Upper lobe of left lung (tissue), 6 donors: ENCODE measurements around the gene SEMA3A. TPM values are rescaled to one million over a fixed set of nuclear protein-coding genes. Genes with fewer than 3 reads are reported as not detected.

Experiments
- ATAC-seq, 2 donors: fragments of 200-7000 bp; cut with Tn5 transposase; one replicate each; pipeline ENCODE4 v1.9.1; 2022; ENCODE audit warnings: mild to moderate bottlenecking in 2 of 2, moderate library complexity in 2 of 2; ENCODE audit not compliant: low FRiP score in 2 of 2
- DNase-seq, 2 donors: peaks; one replicate each; pipeline ENCODE4 v3.0.0-alpha.2; 2019 to 2020
- H3K27ac ChIP-seq, 4 donors: fragments of 200-600 bp; sonication (generic); one replicate each; pipeline ENCODE4 v1.5.1; 2016 to 2019
- H3K27me3 ChIP-seq, 4 donors: fragments of 200-600 bp; sonication (generic); one replicate each; pipeline ENCODE4 v1.5.1; 2017 to 2019
- H3K36me3 ChIP-seq, 4 donors: fragments of 200-600 bp; sonication (generic); one replicate each; pipeline ENCODE4 v1.5.1; 2016 to 2019
- H3K4me1 ChIP-seq, 4 donors: fragments of 200-600 bp; sonication (generic); one replicate each; pipeline ENCODE4 v1.5.1; 2018 to 2019
- H3K4me3 ChIP-seq, 4 donors: fragments of 200-600 bp; sonication (generic); one replicate each; pipeline ENCODE4 v1.5.1; 2017 to 2019; ENCODE audit warnings: mild to moderate bottlenecking in 2 of 4, moderate library complexity in 1 of 4
- H3K9me3 ChIP-seq, 4 donors: fragments of 200-600 bp; sonication (generic); one replicate each; pipeline ENCODE4 v1.5.1; 2018 to 2019
- CTCF ChIP-seq, 6 experiments: fragments of 450-650 bp in 4 of 6; fragments of 200-600 bp in 2 of 6; sonication (generic) in 2 of 6; IDR thresholded peaks; one replicate each; pipeline ENCODE4 v1.5.1; 2016 to 2019; ENCODE audit warnings: antibody characterized with exemption in 6 of 6
- EP300 ChIP-seq, 4 donors: sonication (generic); formaldehyde crosslinking; IDR thresholded peaks; one replicate each; pipeline ENCODE4 v1.5.1; 2017; ENCODE audit warnings: antibody characterized with exemption in 4 of 4, control low read depth in 2 of 4
- POLR2A ChIP-seq, 4 donors: fragments of 450-650 bp; IDR thresholded peaks; one replicate each; pipeline ENCODE4 v1.5.1; 2016 to 2017; ENCODE audit warnings: antibody characterized with exemption in 4 of 4, mild to moderate bottlenecking in 2 of 4
- POLR2AphosphoS5 ChIP-seq, 2 donors: sonication (generic); formaldehyde crosslinking; IDR thresholded peaks; one replicate each; pipeline ENCODE4 v1.5.1; 2017; ENCODE audit warnings: antibody characterized with exemption in 2 of 2
- WGBS, 2 donors: methylation state at CpG; one replicate each; pipeline ENCODE4 v1.1.5; 2017 to 2018; 5-methylcytosine and 5-hydroxymethylcytosine counted together
- total RNA-seq, 6 donors: library from RNA; depleted of rRNA in 4 of 6; stranded (reverse); fragments of >200 nt in 4 of 6; gene quantifications; one replicate each; pipeline versions ENCODE4 v1.1.0 to v1.2.1, GENCODE V29; 2016 to 2021
- donor health status: DM: no; HTN: no; CAD: no; lungs with moderate emphysema.
- donor health status: DM: no; HTN: yes; CAD: no; lungs with severe emphysema.

Gene SEMA3A
- total RNA-seq, 6 donors from 2014 or later, result 1.0 to 8.8 (median 3.1) TPM

GRCh38 chr7:84195295-84196060 lies 889 bp upstream of the SEMA3A start:
- DNase-seq, result no peak
- Histone ChIP-seq H3K4me3 (peak overlapping the region in 3 of 4 donors; percentile 31 to 53 (median 52)), H3K27ac (peak overlapping the region; percentile 10 to 50 (median 39)), H3K4me1 (peaks cover 0 to 6% (median 4%) of the 10 kb centered on the region in 4 donors), H3K36me3 (no peaks in the 10 kb centered on the region), H3K27me3 (no peaks in the 10 kb centered on the region), H3K9me3 (no peaks in the 10 kb centered on the region)
- TF ChIP-seq CTCF (IDR thresholded peaks at IDR 0.05) (no peak), EP300 (IDR thresholded peaks at IDR 0.05) (no peak), POLR2A (IDR thresholded peaks at IDR 0.05) (no peak), POLR2AphosphoS5 (IDR thresholded peaks at IDR 0.05) (no peak)
- ATAC-seq, result peak in 1 of 2 donors; percentile 23
- WGBS, 2 donors, result 33 to 34% methylated on average over 6 of the region's 6 CpGs

- DNase-seq (no peak), ATAC-seq (no peak)
- H3K4me1 ChIP-seq, result peaks cover 0 to 6% (median 4%) of the 10 kb centered on the region in 4 donors
- no peaks in the 10 kb centered on the region for H3K36me3 ChIP-seq
- H3K27me3 ChIP-seq, result no peaks in the 10 kb centered on the region
- no peaks in the 10 kb centered on the region for H3K9me3 ChIP-seq
- WGBS, 2 donors, result 48 to 69% methylated on average over 1 of the region's 1 CpG
- peak overlapping the region in 3 of 4 donors; percentile 31 to 53 (median 52) for H3K4me3 ChIP-seq
- H3K27ac ChIP-seq, result peak overlapping the region in 1 of 4 donors; percentile 42
- TF ChIP-seq EP300 (IDR thresholded peaks at IDR 0.05), result no peak
- no peak for TF ChIP-seq POLR2AphosphoS5 (IDR thresholded peaks at IDR 0.05)
- no peak for TF ChIP-seq POLR2A (IDR thresholded peaks at IDR 0.05)
- TF ChIP-seq CTCF (IDR thresholded peaks at IDR 0.05), result no peak
Observed at GRCh38 chr7:84193747-84194146, 842 bp downstream of the SEMA3A start.

GRCh38 chr7:84191842-84192241 lies 2.7 kb downstream of the SEMA3A start:
- Histone ChIP-seq H3K4me1 (peaks cover 0 to 10% (median 5%) of the 10 kb centered on the region in 4 donors), H3K4me3 (peak overlapping the region in 1 of 4 donors; percentile 9), H3K9me3 (no peaks in the 10 kb centered on the region), H3K27ac (peak overlapping the region in 2 of 4 donors; percentile 42 to 48), H3K27me3 (no peaks in the 10 kb centered on the region), H3K36me3 (no peaks in the 10 kb centered on the region)
- ATAC-seq, result no peak
- TF ChIP-seq EP300 (IDR thresholded peaks at IDR 0.05) (no peak), POLR2A (IDR thresholded peaks at IDR 0.05) (no peak), CTCF (IDR thresholded peaks at IDR 0.05) (no peak), POLR2AphosphoS5 (IDR thresholded peaks at IDR 0.05) (no peak)
- 56 to 63% methylated on average over 1 of the region's 1 CpG for WGBS, 2 donors
- no peak for DNase-seq

- Histone ChIP-seq H3K9me3 (no peaks in the 10 kb centered on the region), H3K27me3 (no peaks in the 10 kb centered on the region), H3K27ac (peak overlapping the region in 1 of 4 donors; percentile 48), H3K36me3 (no peaks in the 10 kb centered on the region), H3K4me3 (peak overlapping the region in 1 of 4 donors; percentile 9), H3K4me1 (peaks cover 0 to 10% (median 5%) of the 10 kb centered on the region in 4 donors)
- no peak for DNase-seq
- TF ChIP-seq POLR2A (IDR thresholded peaks at IDR 0.05), result no peak
- TF ChIP-seq POLR2AphosphoS5 (IDR thresholded peaks at IDR 0.05), result no peak
- no peak for TF ChIP-seq CTCF (IDR thresholded peaks at IDR 0.05)
- TF ChIP-seq EP300 (IDR thresholded peaks at IDR 0.05), result no peak
- no peak for ATAC-seq
Observed at GRCh38 chr7:84191261-84191660, 3.3 kb downstream of the SEMA3A start.
